ENCODE data around the gene ATP8A2. TPM values are rescaled to one million over a fixed set of nuclear protein-coding genes. Genes with fewer than 3 reads are reported as not detected.

Gene ATP8A2
- total and polyA plus RNA-seq, 9 of the 15 experiments (the other 6 are each of a cell fraction or from before 2014, with no cell fraction given), result under 0.01 to 0.33 (median 0.06) TPM; not detected in 4

DNA sequence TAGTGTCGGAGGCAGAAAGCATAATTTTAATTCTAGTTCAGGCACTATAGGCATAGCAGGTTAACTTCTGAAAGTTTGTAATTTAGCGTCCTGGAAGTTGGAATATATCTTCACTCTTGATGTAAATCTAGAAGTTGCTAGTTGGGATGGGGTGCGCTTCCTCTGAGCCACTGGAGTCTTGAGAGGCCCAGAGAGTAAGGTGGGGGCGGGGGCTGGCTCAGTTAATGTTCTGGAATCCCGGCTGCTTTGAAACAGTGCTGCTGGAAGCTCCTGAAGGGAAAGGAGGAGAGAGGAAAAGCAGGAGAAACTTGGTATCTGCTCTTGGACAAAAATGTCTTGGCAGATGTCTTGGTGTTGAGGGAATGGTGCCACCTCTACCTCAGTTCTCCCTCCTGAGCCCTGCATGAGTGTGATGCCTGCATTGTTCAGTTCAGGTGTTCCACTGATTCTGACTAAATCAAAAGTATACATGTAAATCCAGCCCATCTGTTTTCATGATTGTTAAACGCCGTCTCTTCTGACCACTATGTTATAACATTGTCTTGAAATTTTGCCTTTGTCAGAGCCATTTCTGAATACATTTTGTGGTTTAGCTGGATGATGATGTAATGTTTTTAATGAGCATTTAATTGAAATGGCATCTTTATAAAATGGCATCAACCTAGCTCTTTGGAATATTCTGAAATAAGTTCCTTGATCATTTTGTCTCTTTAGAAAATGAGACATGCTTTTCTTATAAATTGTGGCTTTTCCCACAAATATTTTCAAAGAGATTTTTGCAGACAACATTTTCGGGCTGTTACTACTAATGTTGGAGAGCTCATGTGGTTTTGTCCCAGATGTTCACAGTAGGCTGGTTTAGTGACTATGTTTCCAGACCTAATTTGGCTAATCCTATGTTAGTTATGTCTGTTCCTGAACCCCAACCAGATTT is 477.3 kb downstream of the ATP8A2 start (continued):
- TF ChIP-seq, protein P1, sequence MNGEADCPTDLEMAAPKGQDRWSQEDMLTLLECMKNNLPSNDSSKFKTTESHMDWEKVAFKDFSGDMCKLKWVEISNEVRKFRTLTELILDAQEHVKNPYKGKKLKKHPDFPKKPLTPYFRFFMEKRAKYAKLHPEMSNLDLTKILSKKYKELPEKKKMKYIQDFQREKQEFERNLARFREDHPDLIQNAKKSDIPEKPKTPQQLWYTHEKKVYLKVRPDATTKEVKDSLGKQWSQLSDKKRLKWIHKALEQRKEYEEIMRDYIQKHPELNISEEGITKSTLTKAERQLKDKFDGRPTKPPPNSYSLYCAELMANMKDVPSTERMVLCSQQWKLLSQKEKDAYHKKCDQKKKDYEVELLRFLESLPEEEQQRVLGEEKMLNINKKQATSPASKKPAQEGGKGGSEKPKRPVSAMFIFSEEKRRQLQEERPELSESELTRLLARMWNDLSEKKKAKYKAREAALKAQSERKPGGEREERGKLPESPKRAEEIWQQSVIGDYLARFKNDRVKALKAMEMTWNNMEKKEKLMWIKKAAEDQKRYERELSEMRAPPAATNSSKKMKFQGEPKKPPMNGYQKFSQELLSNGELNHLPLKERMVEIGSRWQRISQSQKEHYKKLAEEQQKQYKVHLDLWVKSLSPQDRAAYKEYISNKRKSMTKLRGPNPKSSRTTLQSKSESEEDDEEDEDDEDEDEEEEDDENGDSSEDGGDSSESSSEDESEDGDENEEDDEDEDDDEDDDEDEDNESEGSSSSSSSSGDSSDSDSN (IDR thresholded peaks at IDR 0.05; ENCODE audit: borderline replicate concordance in 1 of 2, low read depth in 2 of 2, low read length in 2 of 2), result no peak
- no peak for TF ChIP-seq ZNF764 (CRISPR knock-in tag; IDR thresholded peaks at IDR 0.05; ENCODE audit: low read depth)

GRCh38 chr13:25857830-25858229 is 486.1 kb downstream of the ATP8A2 start:
- H3K27me3 ChIP-seq (ENCODE audit: control insufficient read depth in 2 of 2, insufficient read depth in 2 of 2, low read length in 2 of 2), result no peaks in the 10 kb centered on the region
- in situ Hi-C loops (cut with MboI), result no loop called here
- ChIA-PET CTCF (ENCODE audit: low intra/inter-chr PET ratio) (no interaction called here), POLR2A (no interaction called here)
- intact Hi-C loops (cut with micrococcal nuclease), result no loop called here
- FAIRE-seq, result no peak
- no peaks in the 10 kb centered on the region for H3K9me3 ChIP-seq (replicated peaks; ENCODE audit: control insufficient read depth, insufficient read depth, low read depth, low read length)
- no peak for ATAC-seq
- H3K4me1 ChIP-seq (replicated peaks in 1 of 2; ENCODE audit: control insufficient read depth in 2 of 2, insufficient read depth in 2 of 2, low read length in 2 of 2), result no peaks in the 10 kb centered on the region
- DNase-seq (ENCODE audit: extremely low read depth in 1 of 4, low spot score in 3 of 4), result no peak
- no peaks in the 10 kb centered on the region for H3K9me1 ChIP-seq (ENCODE audit: control insufficient read depth, insufficient read depth, low read length)
- BruUV-seq (replicated peaks), result no TSS peak
- H3K79me2 ChIP-seq (ENCODE audit: control insufficient read depth, insufficient read depth, low read length), result no peaks in the 10 kb centered on the region
- H4K20me1 ChIP-seq (replicated peaks; ENCODE audit: control insufficient read depth, insufficient read depth, low read length), result no peaks in the 10 kb centered on the region
- H3K4me2 ChIP-seq (ENCODE audit: insufficient read depth, low read length), result no peak overlapping the region
- H3K4me3 ChIP-seq, result no peak overlapping the region
- H3K36me3 ChIP-seq (ENCODE audit: control insufficient read depth, insufficient read depth, low read length), result no peaks in the 10 kb centered on the region
- no peak for TF ChIP-seq GABPB1 (CRISPR knock-in tag; IDR thresholded peaks at IDR 0.05)
- TF ChIP-seq, protein P2, sequence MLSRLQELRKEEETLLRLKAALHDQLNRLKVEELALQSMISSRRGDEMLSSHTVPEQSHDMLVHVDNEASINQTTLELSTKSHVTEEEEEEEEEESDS (CRISPR knock-in tag; IDR thresholded peaks at IDR 0.05), result no peak
- TF ChIP-seq, protein P3, sequence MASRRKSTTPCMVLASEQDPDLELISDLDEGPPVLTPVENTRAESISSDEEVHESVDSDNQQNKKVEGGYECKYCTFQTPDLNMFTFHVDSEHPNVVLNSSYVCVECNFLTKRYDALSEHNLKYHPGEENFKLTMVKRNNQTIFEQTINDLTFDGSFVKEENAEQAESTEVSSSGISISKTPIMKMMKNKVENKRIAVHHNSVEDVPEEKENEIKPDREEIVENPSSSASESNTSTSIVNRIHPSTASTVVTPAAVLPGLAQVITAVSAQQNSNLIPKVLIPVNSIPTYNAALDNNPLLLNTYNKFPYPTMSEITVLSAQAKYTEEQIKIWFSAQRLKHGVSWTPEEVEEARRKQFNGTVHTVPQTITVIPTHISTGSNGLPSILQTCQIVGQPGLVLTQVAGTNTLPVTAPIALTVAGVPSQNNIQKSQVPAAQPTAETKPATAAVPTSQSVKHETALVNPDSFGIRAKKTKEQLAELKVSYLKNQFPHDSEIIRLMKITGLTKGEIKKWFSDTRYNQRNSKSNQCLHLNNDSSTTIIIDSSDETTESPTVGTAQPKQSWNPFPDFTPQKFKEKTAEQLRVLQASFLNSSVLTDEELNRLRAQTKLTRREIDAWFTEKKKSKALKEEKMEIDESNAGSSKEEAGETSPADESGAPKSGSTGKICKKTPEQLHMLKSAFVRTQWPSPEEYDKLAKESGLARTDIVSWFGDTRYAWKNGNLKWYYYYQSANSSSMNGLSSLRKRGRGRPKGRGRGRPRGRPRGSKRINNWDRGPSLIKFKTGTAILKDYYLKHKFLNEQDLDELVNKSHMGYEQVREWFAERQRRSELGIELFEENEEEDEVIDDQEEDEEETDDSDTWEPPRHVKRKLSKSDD (conservative IDR thresholded peaks at IDR 0.05; ENCODE audit: low read length), result no peak
- TF ChIP-seq ZNF655 (CRISPR knock-in tag; IDR thresholded peaks at IDR 0.05), result no peak
- 0% methylated on average over 4 of the region's 4 CpGs for WGBS (ENCODE audit: insufficient coverage, low coverage, missing lambda C conversion rate)
- H2AFZ ChIP-seq (ENCODE audit: low read depth, low read length), result no peak overlapping the region
- H3K9ac ChIP-seq (ENCODE audit: insufficient read depth in 1 of 2, low read depth in 2 of 2, low read length in 2 of 2), result no peak overlapping the region
- H3K27ac ChIP-seq (ENCODE audit: extremely low read depth, low read depth, low read length), result no peak overlapping the region

Measured in K562 (cell line).